HepG2 (cell line): ENCODE data around the gene CACNA1C. TPM values are rescaled to one million over a fixed set of nuclear protein-coding genes. Genes with fewer than 3 reads are reported as not detected.

Experiments used
- ARID2 ChIP-seq: sonication (generic); formaldehyde crosslinking; IDR thresholded peaks from 2 replicates; pipeline ENCODE4 v1.8.1; 2022; ENCODE audit warnings: mild to moderate bottlenecking, missing genetic modification reagents, borderline replicate concordance
- GTF3A ChIP-seq: sonication (generic); formaldehyde crosslinking; conservative IDR thresholded peaks from 2 replicates; pipeline ENCODE4 v1.4.0; 2020; ENCODE audit warnings: mild to moderate bottlenecking, missing genetic modification reagents
- HMGA1 ChIP-seq: sonication (generic); formaldehyde crosslinking; conservative IDR thresholded peaks from 2 replicates; pipeline ENCODE4 v1.4.0; 2020; ENCODE audit warnings: missing genetic modification reagents
- HNF1B ChIP-seq: sonication (generic); formaldehyde crosslinking; IDR thresholded peaks from 2 replicates; pipeline ENCODE4 v1.5.1; 2020; ENCODE audit warnings: mild to moderate bottlenecking, moderate library complexity, missing genetic modification reagents
- HNRNPLL ChIP-seq: fragments of 200-400 bp; formaldehyde crosslinking; IDR thresholded peaks from 2 replicates; pipeline ENCODE4 v1.6.1; 2017; ENCODE audit warnings: mild to moderate bottlenecking, low read depth, low read length; ENCODE audit not compliant: poor library complexity, severe bottlenecking
- MYPOP ChIP-seq: sonication (generic); formaldehyde crosslinking; IDR thresholded peaks from 2 replicates; pipeline ENCODE4 v1.8.1; 2023; ENCODE audit warnings: mild to moderate bottlenecking, moderate library complexity, missing genetic modification reagents
- NFAT5 ChIP-seq: sonication (generic); formaldehyde crosslinking; IDR thresholded peaks from 2 replicates; pipeline ENCODE4 v1.4.0; 2020; ENCODE audit warnings: missing genetic modification reagents
- POLR2A ChIP-seq, 2 experiments: IDR thresholded peaks; 2 replicates each; pipeline ENCODE4 v1.6.1; 2011; ENCODE audit warnings: low read depth in 2 of 2, low read length in 2 of 2, mild to moderate bottlenecking in 1 of 2, moderate library complexity in 1 of 2; ENCODE audit not compliant: insufficient read depth in 1 of 2
- SP1 ChIP-seq, 2 experiments: fragments of 450-650 bp in 1 of 2; sonication (generic) in 1 of 2; formaldehyde crosslinking in 1 of 2; IDR thresholded peaks; 2 replicates each; pipeline versions ENCODE4 v1.4.0 to v1.6.1; 2016 to 2020; ENCODE audit warnings: missing genetic modification reagents in 1 of 2
- ZNF136 ChIP-seq: sonication (generic); formaldehyde crosslinking; IDR thresholded peaks from 2 replicates; pipeline ENCODE4 v1.8.1; 2022; ENCODE audit warnings: low read depth, mild to moderate bottlenecking, moderate library complexity, missing genetic modification reagents
- ZNF142 ChIP-seq: sonication (generic); formaldehyde crosslinking; IDR thresholded peaks from 2 replicates; pipeline ENCODE4 v1.4.0; 2020; ENCODE audit warnings: missing genetic modification reagents
- ZNF30 ChIP-seq: sonication (generic); formaldehyde crosslinking; IDR thresholded peaks from 2 replicates; pipeline ENCODE4 v1.5.0; 2020; ENCODE audit warnings: mild to moderate bottlenecking, missing genetic modification reagents
- ZNF549 ChIP-seq: sonication (generic); formaldehyde crosslinking; IDR thresholded peaks from 2 replicates; pipeline ENCODE4 v1.5.0; 2020; ENCODE audit warnings: missing genetic modification reagents
- polyA plus RNA-seq, 8 experiments: library from polyadenylated mRNA; depleted of rRNA in 3 of 8; stranded (reverse) in 7 of 8; unstranded in 1 of 8; fragments of >200 nt; fragmentation: Illumina TruSeq in 4 of 8; extraction: Trizol in 4 of 8; gene quantifications; 2 replicates each; pipeline versions ENCODE4 v1.2.1 to v1.2.3, GENCODE V29; 2011 to 2016; ENCODE audit warnings: low read depth in 4 of 8, missing spikeins in 1 of 8, mixed read lengths in 1 of 8; ENCODE audit not compliant: insufficient read depth in 1 of 8
- total RNA-seq, 5 experiments: library from RNA; depleted of rRNA; stranded (reverse); fragments of >200 nt; fragmentation: Illumina TruSeq; extraction: Trizol; gene quantifications; 2 replicates each; pipeline ENCODE4 v1.2.3, GENCODE V29; 2016; ENCODE audit warnings: low read depth in 1 of 5

Gene CACNA1C
- total and polyA plus RNA-seq, 2 of the 13 experiments (the other 11 are each of a cell fraction or from before 2014, with no cell fraction given): not detected

- TF ChIP-seq HNF1B (CRISPR knock-in tag): no peak
- no peak for TF ChIP-seq ARID2 (CRISPR knock-in tag)
- TF ChIP-seq HMGA1 (CRISPR knock-in tag): no peak
- no peak for TF ChIP-seq ZNF30 (CRISPR knock-in tag)
- no peak for TF ChIP-seq ZNF142
- TF ChIP-seq ZNF549 (CRISPR knock-in tag): no peak
- no peak for TF ChIP-seq MYPOP (CRISPR knock-in tag)
- TF ChIP-seq POLR2A (IDR thresholded peaks at IDR 0.05; ENCODE audit: insufficient read depth in 1 of 2, low read depth in 2 of 2, low read length in 2 of 2): no peak
- TF ChIP-seq NFAT5 (CRISPR knock-in tag): no peak
- TF ChIP-seq SP1 (IDR thresholded peaks at IDR 0.05): no peak
- TF ChIP-seq SP1 (CRISPR knock-in tag; IDR thresholded peaks at IDR 0.05): no peak
- TF ChIP-seq HNRNPLL: no peak
- no peak for TF ChIP-seq GTF3A (CRISPR knock-in tag)
- TF ChIP-seq ZNF136: no peak
Observed at GRCh38 chr12:2605301-2605700, 552.5 kb downstream of the CACNA1C start (continued).
